ENCODE measurements around the gene AFP. TPM values are rescaled to one million over a fixed set of nuclear protein-coding genes. Genes with fewer than 3 reads are reported as not detected.
A peak's percentile ranks its signal among the peaks of the same experiment; 100 is the strongest.

AFP gene
- total and polyA plus RNA-seq, 2 experiments from 2014 or later = 15,250 to 23,697 TPM

- H3K4me1 ChIP-seq (ENCODE audit: insufficient read depth) = no peaks in the 10 kb centered on the region
- H3K9me2 ChIP-seq (replicated peaks; ENCODE audit: insufficient read depth) = no peaks in the 10 kb centered on the region
- no peaks in the 10 kb centered on the region for H3K79me2 ChIP-seq
- H3K9me3 ChIP-seq (ENCODE audit: low read depth) = no peaks in the 10 kb centered on the region
- H3K27me3 ChIP-seq = no peaks in the 10 kb centered on the region
- no peaks in the 10 kb centered on the region for H4K20me1 ChIP-seq (ENCODE audit: insufficient read depth, poor library complexity, severe bottlenecking)
- no peak for DNase-seq (ENCODE audit: low spot score)
- TF ChIP-seq EZH2phosphoT487 (IDR thresholded peaks at IDR 0.05; ENCODE audit: low read depth, severe bottlenecking, unreplicated experiment) (no peak), EZH2 (IDR thresholded peaks at IDR 0.05; ENCODE audit: borderline replicate concordance) (no peak), CTCF (IDR thresholded peaks at IDR 0.05; ENCODE audit: poor library complexity) (no peak)
- H2AFZ ChIP-seq = no peak overlapping the region
- H3K4me3 ChIP-seq = no peak overlapping the region
- H3K4me2 ChIP-seq = no peak overlapping the region
- no peak overlapping the region for H3K27ac ChIP-seq
- WGBS (ENCODE audit: low lambda C conversion rate, missing lambda C conversion rate) = 84% methylated on average over 11 of the region's 11 CpGs
- H3K36me3 ChIP-seq (replicated peaks; ENCODE audit: insufficient read depth, low read depth) = no peaks in the 10 kb centered on the region
These were observed 41.2 kb downstream of the AFP start for GRCh38 chr4:73477176-73477575.

DNA sequence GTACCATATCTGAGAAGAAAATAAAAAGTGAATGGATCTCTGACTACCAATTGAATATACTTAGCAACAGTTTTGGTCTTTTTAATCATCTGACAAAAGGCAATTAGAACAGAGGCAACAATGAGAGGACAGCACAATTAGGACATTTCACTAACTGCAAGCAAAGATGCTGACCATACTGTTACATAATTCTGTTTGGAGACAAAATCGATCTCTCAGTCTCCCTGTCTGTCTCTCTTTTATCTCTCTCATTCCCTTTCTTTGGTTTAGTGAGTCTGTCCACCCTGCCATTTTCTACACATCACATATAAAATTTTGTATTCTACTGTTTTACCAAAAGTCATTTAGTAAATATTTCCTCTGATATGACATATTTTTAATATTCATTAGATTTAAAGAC lies 43.3 kb downstream of the AFP start:
- no peak overlapping the region for H3K4me3 ChIP-seq
- H3K4me1 ChIP-seq (ENCODE audit: insufficient read depth) = no peaks in the 10 kb centered on the region
- DNase-seq (ENCODE audit: low spot score) = no peak
- no peaks in the 10 kb centered on the region for H4K20me1 ChIP-seq (ENCODE audit: insufficient read depth, poor library complexity, severe bottlenecking)
- H3K4me2 ChIP-seq = no peak overlapping the region
- H3K27me3 ChIP-seq = no peaks in the 10 kb centered on the region
- H3K79me2 ChIP-seq = no peaks in the 10 kb centered on the region
- H3K9me3 ChIP-seq (ENCODE audit: low read depth) = no peaks in the 10 kb centered on the region
- no peaks in the 10 kb centered on the region for H3K9me2 ChIP-seq (replicated peaks; ENCODE audit: insufficient read depth)
- no peak overlapping the region for H2AFZ ChIP-seq
- H3K27ac ChIP-seq = no peak overlapping the region
- WGBS (ENCODE audit: low lambda C conversion rate, missing lambda C conversion rate) = 92% methylated on average over 1 of the region's 1 CpG
- no peaks in the 10 kb centered on the region for H3K36me3 ChIP-seq (replicated peaks; ENCODE audit: insufficient read depth, low read depth)
- TF ChIP-seq EZH2 (IDR thresholded peaks at IDR 0.05; ENCODE audit: borderline replicate concordance) = no peak

- H3K27ac ChIP-seq = peak within 1 kb of the TSS; percentile 8
- H4K20me1 ChIP-seq (ENCODE audit: insufficient read depth, poor library complexity, severe bottlenecking) = no peaks in the 10 kb centered on the region
- peaks cover 5% of the 10 kb centered on the region for H3K4me1 ChIP-seq (ENCODE audit: insufficient read depth)
- no peaks in the 10 kb centered on the region for H3K9me2 ChIP-seq (replicated peaks; ENCODE audit: insufficient read depth)
- 37% methylated on average over 2 of the region's 2 CpGs for WGBS (ENCODE audit: low lambda C conversion rate, missing lambda C conversion rate)
- TF ChIP-seq EZH2phosphoT487 (IDR thresholded peaks at IDR 0.05; ENCODE audit: low read depth, severe bottlenecking, unreplicated experiment) (no peak), EZH2 (IDR thresholded peaks at IDR 0.05; ENCODE audit: borderline replicate concordance) (no peak), CTCF (IDR thresholded peaks at IDR 0.05; ENCODE audit: poor library complexity) (no peak)
- H3K27me3 ChIP-seq = no peaks in the 10 kb centered on the region
- DNase-seq (ENCODE audit: low spot score) = no peak
- H3K9me3 ChIP-seq (ENCODE audit: low read depth) = no peaks in the 10 kb centered on the region
- H3K79me2 ChIP-seq = no peaks in the 10 kb centered on the region
- peak within 1 kb of the TSS; percentile 51 for H3K4me2 ChIP-seq
- H2AFZ ChIP-seq = peak within 1 kb of the TSS; percentile 2
- no peaks in the 10 kb centered on the region for H3K36me3 ChIP-seq (replicated peaks; ENCODE audit: insufficient read depth, low read depth)
- peak within 1 kb of the TSS; percentile 6 for H3K4me3 ChIP-seq
These were observed 45.3 kb downstream of the AFP start, which contains the start of gene AFM for GRCh38 chr4:73481358-73481757. Gene AFM (plus strand): TSS chr4:73481745. CDS start chr4:73481776, 31 bp downstream.

DNA sequence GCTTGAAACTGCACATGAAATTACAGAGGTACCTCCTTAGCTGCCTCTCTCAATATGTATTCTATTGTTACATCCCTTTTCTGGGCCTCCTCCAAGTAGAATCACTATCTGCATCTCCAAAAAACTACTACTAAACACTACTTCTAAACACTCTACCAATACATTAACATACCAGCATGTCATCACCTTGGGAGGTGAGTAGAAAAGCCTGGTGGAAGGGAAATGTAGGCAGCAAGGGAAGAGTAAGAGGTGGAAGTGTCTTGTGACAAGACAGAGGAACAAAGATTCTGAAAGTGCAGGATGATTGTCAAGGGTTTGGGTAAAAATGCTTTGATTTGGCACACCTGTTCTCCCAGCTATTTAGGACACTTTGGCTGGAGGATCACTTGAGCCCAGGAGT lies 49.1 kb downstream of the AFP start:
- H4K20me1 ChIP-seq (ENCODE audit: insufficient read depth, poor library complexity, severe bottlenecking) = no peaks in the 10 kb centered on the region
- no peaks in the 10 kb centered on the region for H3K79me2 ChIP-seq
- H3K36me3 ChIP-seq (replicated peaks; ENCODE audit: insufficient read depth, low read depth) = no peaks in the 10 kb centered on the region
- no peak overlapping the region for H3K27ac ChIP-seq
- no peak overlapping the region for H3K4me2 ChIP-seq
- H3K9me2 ChIP-seq (replicated peaks; ENCODE audit: insufficient read depth) = no peaks in the 10 kb centered on the region
- TF ChIP-seq EZH2 (IDR thresholded peaks at IDR 0.05; ENCODE audit: borderline replicate concordance) (no peak), EZH2phosphoT487 (IDR thresholded peaks at IDR 0.05; ENCODE audit: low read depth, severe bottlenecking, unreplicated experiment) (no peak), CTCF (IDR thresholded peaks at IDR 0.05; ENCODE audit: poor library complexity) (no peak)
- no peaks in the 10 kb centered on the region for H3K9me3 ChIP-seq (ENCODE audit: low read depth)
- H2AFZ ChIP-seq = no peak overlapping the region
- DNase-seq (ENCODE audit: low spot score) = no peak
- peaks cover 12% of the 10 kb centered on the region for H3K4me1 ChIP-seq (ENCODE audit: insufficient read depth)
- H3K27me3 ChIP-seq = no peaks in the 10 kb centered on the region
- no peak overlapping the region for H3K4me3 ChIP-seq
